Ishikawa (cell line): ENCODE results near the gene CIB2.

Experiments
- CEBPB ChIP-seq: IDR thresholded peaks from 2 replicates; pipeline ENCODE4 v1.6.1; 2012
- CREB1 ChIP-seq: IDR thresholded peaks from 2 replicates; pipeline ENCODE4 v1.6.1; 2012; ENCODE audit warnings: low read depth
- EGR1 ChIP-seq: IDR thresholded peaks from 2 replicates; pipeline ENCODE4 v1.6.1; 2012
- EP300 ChIP-seq: IDR thresholded peaks from 2 replicates; pipeline ENCODE4 v1.6.1; 2012; ENCODE audit warnings: borderline replicate concordance
- FOXM1 ChIP-seq: IDR thresholded peaks from 2 replicates; pipeline ENCODE4 v1.6.1; 2012; ENCODE audit warnings: low read depth, borderline replicate concordance
- MAX ChIP-seq: IDR thresholded peaks from 2 replicates; pipeline ENCODE4 v1.6.1; 2012
- NFIC ChIP-seq: IDR thresholded peaks from 2 replicates; pipeline ENCODE4 v1.6.1; 2012
- RAD21 ChIP-seq: IDR thresholded peaks from 2 replicates; pipeline ENCODE4 v1.6.1; 2012; ENCODE audit warnings: low read depth
- REST ChIP-seq: IDR thresholded peaks from 2 replicates; pipeline ENCODE4 v1.6.1; 2012; ENCODE audit warnings: low read depth, mild to moderate bottlenecking
- TAF1 ChIP-seq: IDR thresholded peaks from 2 replicates; pipeline ENCODE4 v1.6.1; 2012; ENCODE audit warnings: low read depth, mild to moderate bottlenecking
- TCF12 ChIP-seq: IDR thresholded peaks from 2 replicates; pipeline ENCODE4 v1.6.1; 2012; ENCODE audit warnings: low read depth
- TEAD4 ChIP-seq: IDR thresholded peaks from 2 replicates; pipeline ENCODE4 v1.6.1; 2012
- USF1 ChIP-seq: IDR thresholded peaks from 2 replicates; pipeline ENCODE4 v1.6.1; 2012
- YY1 ChIP-seq: IDR thresholded peaks from 2 replicates; pipeline ENCODE4 v1.6.1; 2012; ENCODE audit warnings: low read depth
- ZBTB7A ChIP-seq: IDR thresholded peaks from 2 replicates; pipeline ENCODE4 v1.6.1; 2012; ENCODE audit warnings: low read depth

The CIB2 gene

GRCh38 chr15:78139578-78139977, 8.3 kb upstream of the CIB2 start:
- peak; percentile 41; the same call in 1 of the 2 replicates for TF ChIP-seq CEBPB
- TF ChIP-seq REST, result no peak

GRCh38 chr15:78133801-78134200, 2.6 kb upstream of the CIB2 start:
- no peak for TF ChIP-seq EGR1
- peak; percentile 51 for TF ChIP-seq TEAD4

- TF ChIP-seq CEBPB (no peak), TCF12 (no peak), RAD21 (no peak), USF1 (no peak), NFIC (no peak), EP300 (no peak), CREB1 (no peak), FOXM1 (no peak), TEAD4 (no peak), REST (no peak), TAF1 (no peak), ZBTB7A (no peak), EGR1 (no peak)
These were observed 565 bp downstream of the CIB2 start for GRCh38 chr15:78130466-78131294.

GRCh38 chr15:78129751-78130287, 1.4 kb downstream of the CIB2 start:
- TF ChIP-seq TEAD4, result no peak
- no peak for TF ChIP-seq TAF1
- TF ChIP-seq FOXM1, result no peak
- TF ChIP-seq NFIC, result no peak
- no peak for TF ChIP-seq CREB1
- no peak for TF ChIP-seq MAX
- TF ChIP-seq CEBPB, result no peak
- TF ChIP-seq REST, result no peak
- TF ChIP-seq EP300, result no peak
- TF ChIP-seq ZBTB7A, result no peak

- TF ChIP-seq EGR1 (no peak), YY1 (no peak), CREB1 (no peak), REST (no peak), RAD21 (no peak), FOXM1 (no peak), EP300 (no peak), TAF1 (no peak), CEBPB (no peak), ZBTB7A (no peak), TEAD4 (no peak), USF1 (no peak), TCF12 (no peak), NFIC (no peak), MAX (no peak)
These were observed 2.0 kb downstream of the CIB2 start for GRCh38 chr15:78129077-78129750.
